SK-N-SH (cell line): Measurements from ENCODE around the gene EVI2B. TPM values are rescaled to one million over a fixed set of nuclear protein-coding genes. Genes with fewer than 3 reads are reported as not detected.

Source experiments
- CTCF ChIA-PET: fragments of 300-600, 350-600 bp; formaldehyde crosslinking; extraction: SDS; loops from one replicate; lab custom pipeline; 2021; lab: Yijun Ruan, JAX
- POLR2A ChIA-PET: fragments of 350-600 bp; sonication (Branson Sonifier 250); formaldehyde crosslinking; extraction: SDS; loops from one replicate; lab custom pipeline; 2020; ENCODE audit warnings: antibody characterized with exemption, inconsistent platforms; lab: Yijun Ruan, JAX
- DNase-seq: peaks from one replicate; pipeline ENCODE4 v3.0.0; 2012
- H2AFZ ChIP-seq: fragments of 200-600 bp; sonication (generic); 2 replicates; pipeline ENCODE4 v1.8.1; 2016; ENCODE audit warnings: antibody characterized with exemption, mild to moderate bottlenecking, low read depth
- H3F3A ChIP-seq: fragments of 200-600 bp; sonication (generic); replicated peaks from 2 replicates; pipeline ENCODE3; 2016; ENCODE audit warnings: antibody characterized with exemption, mild to moderate bottlenecking; ENCODE audit not compliant: insufficient read depth
- H3K27ac ChIP-seq, 2 experiments: fragments of 200-500 bp in 1 of 2; fragments of 200-600 bp in 1 of 2; sonication (Bioruptor generic) in 1 of 2; sonication (generic), shearing (Covaris generic) in 1 of 2; 2 replicates each; pipeline versions ENCODE4 v1.5.1 to v1.6.1; 2014 to 2016; ENCODE audit warnings: low read depth in 2 of 2, inconsistent platforms in 1 of 2, low read length in 1 of 2, mild to moderate bottlenecking in 1 of 2, mixed read lengths in 1 of 2
- H3K27me3 ChIP-seq: fragments of 200-600 bp; sonication (generic), shearing (Covaris generic); 2 replicates; pipeline ENCODE4 v1.6.1; 2016; ENCODE audit warnings: mixed run types; ENCODE audit not compliant: insufficient read depth
- H3K36me3 ChIP-seq, 2 experiments: fragments of 200-500 bp in 1 of 2; fragments of 200-600 bp in 1 of 2; sonication (Bioruptor generic) in 1 of 2; sonication (generic) in 1 of 2; replicated peaks in 1 of 2; 2 replicates each; pipeline versions ENCODE3 to v1.5.1; 2014 to 2016; ENCODE audit warnings: low read length in 1 of 2, mild to moderate bottlenecking in 1 of 2; ENCODE audit not compliant: insufficient read depth in 2 of 2, control insufficient read depth in 1 of 2
- H3K4me1 ChIP-seq, 2 experiments: fragments of 200-500 bp in 1 of 2; fragments of 200-600 bp in 1 of 2; sonication (Bioruptor generic) in 1 of 2; sonication (generic), shearing (Covaris generic) in 1 of 2; 2 replicates each; pipeline versions ENCODE4 v1.5.1 to v1.6.1; 2014 to 2016; ENCODE audit warnings: low read depth in 1 of 2, low read length in 1 of 2, mixed run types in 1 of 2; ENCODE audit not compliant: insufficient read depth in 2 of 2, control insufficient read depth in 1 of 2
- H3K4me2 ChIP-seq: fragments of 200-600 bp; sonication (generic), shearing (Covaris generic); 2 replicates; pipeline ENCODE4 v1.6.1; 2017; ENCODE audit warnings: mixed run types
- H3K4me3 ChIP-seq, 2 experiments: fragments of 200-500 bp in 1 of 2; fragments of 200-600 bp in 1 of 2; sonication (Bioruptor generic) in 1 of 2; sonication (generic), shearing (Covaris generic) in 1 of 2; 2 replicates each; pipeline versions ENCODE4 v1.5.1 to v1.8.1; 2014 to 2016; ENCODE audit warnings: low read depth in 2 of 2, inconsistent platforms in 1 of 2, low read length in 1 of 2, mild to moderate bottlenecking in 1 of 2, mixed read lengths in 1 of 2, moderate library complexity in 1 of 2
- H3K79me2 ChIP-seq: fragments of 200-600 bp; sonication (generic); 2 replicates; pipeline ENCODE4 v1.8.1; 2017; ENCODE audit warnings: mild to moderate bottlenecking; ENCODE audit not compliant: insufficient read depth
- H3K9ac ChIP-seq: fragments of 200-600 bp; sonication (generic); 2 replicates; pipeline ENCODE4 v1.6.1; 2017; ENCODE audit warnings: mixed run types
- H3K9me2 ChIP-seq: fragments of 200-600 bp; sonication (generic); 2 replicates; pipeline ENCODE4 v1.6.1; 2017; ENCODE audit warnings: mixed run types
- H3K9me3 ChIP-seq: fragments of 200-600 bp; sonication (generic); 2 replicates; pipeline ENCODE4 v1.6.1; 2017; ENCODE audit warnings: mixed run types, mild to moderate bottlenecking, moderate library complexity
- H4K20me1 ChIP-seq: fragments of 200-600 bp; sonication (generic); 2 replicates; pipeline ENCODE4 v1.6.1; 2017; ENCODE audit warnings: mild to moderate bottlenecking, mixed run types; ENCODE audit not compliant: insufficient read depth
- CTCF ChIP-seq: fragments of 200-600 bp; sonication (generic); IDR thresholded peaks from 2 replicates; pipeline ENCODE4 v1.6.1; 2017; ENCODE audit warnings: antibody characterized with exemption, mild to moderate bottlenecking, moderate library complexity
- EP300 ChIP-seq, 2 experiments: IDR thresholded peaks; 2 replicates each; pipeline versions ENCODE4 v1.4.0 to v1.6.1; 2012; ENCODE audit warnings: borderline replicate concordance in 1 of 2, low read depth in 1 of 2, low read length in 1 of 2
- FOXJ3 ChIP-seq: sonication (generic); formaldehyde crosslinking; IDR thresholded peaks from 2 replicates; pipeline ENCODE4 v1.5.1; 2020; ENCODE audit warnings: mild to moderate bottlenecking, missing genetic modification reagents
- FOXM1 ChIP-seq: IDR thresholded peaks from 2 replicates; pipeline ENCODE4 v1.4.0; 2012; ENCODE audit warnings: low read depth, mild to moderate bottlenecking
- JUND ChIP-seq: IDR thresholded peaks from 2 replicates; pipeline ENCODE4 v1.4.0; 2012
- MXI1 ChIP-seq: IDR thresholded peaks from 2 replicates; pipeline ENCODE4 v1.6.1; 2012; ENCODE audit warnings: mild to moderate bottlenecking, low read depth, low read length, improper control_type of control experiment
- NFIC ChIP-seq: IDR thresholded peaks from 2 replicates; pipeline ENCODE4 v1.4.0; 2012; ENCODE audit warnings: borderline replicate concordance
- RXRA ChIP-seq: IDR thresholded peaks from 2 replicates; pipeline ENCODE4 v1.4.0; 2012; ENCODE audit warnings: low read depth, mild to moderate bottlenecking, borderline replicate concordance
- SMC3 ChIP-seq: IDR thresholded peaks from 2 replicates; pipeline ENCODE4 v1.6.1; 2012; ENCODE audit warnings: low read depth, low read length, improper control_type of control experiment
- TEAD4 ChIP-seq: IDR thresholded peaks from 2 replicates; pipeline ENCODE4 v1.4.0; 2012; ENCODE audit warnings: mild to moderate bottlenecking, borderline replicate concordance; ENCODE audit not compliant: insufficient read depth
- whole genome bisulfite sequencing: methylation state at CpG from one replicate; pipeline ENCODE4 v1.1.6; 2017; ENCODE audit warnings: low lambda C conversion rate; 5-methylcytosine and 5-hydroxymethylcytosine counted together
- polyA plus RNA-seq, 3 experiments: library from polyadenylated mRNA; depleted of rRNA; stranded (reverse); fragments of >200 nt; gene quantifications; 2 replicates each; pipeline ENCODE4 v1.2.3, GENCODE V29; 2012
- TF ChIP-seq, protein P1 (sequence below): IDR thresholded peaks from 2 replicates; pipeline ENCODE4 v1.6.1; 2012; ENCODE audit warnings: mild to moderate bottlenecking, low read depth, low read length, moderate library complexity
- TF ChIP-seq, protein P2 (sequence below): IDR thresholded peaks from 2 replicates; pipeline ENCODE4 v1.4.0; 2012; ENCODE audit warnings: low read depth, borderline replicate concordance
- TF ChIP-seq, protein P3 (sequence below): fragments of 150-350 bp; IDR thresholded peaks from 2 replicates; pipeline ENCODE4 v1.6.1; 2017; ENCODE audit warnings: antibody characterized with exemption, low read length, low read depth, borderline replicate concordance

Gene EVI2B
- polyA plus RNA-seq, 1 of the 3 experiments (the other 2 are of a cell fraction) = 0.64 TPM

GRCh38 chr17:31321481-31321880, 7.6 kb upstream of the EVI2B start, which contains the start of gene EVI2A (continued):
- TF ChIP-seq, protein P1, sequence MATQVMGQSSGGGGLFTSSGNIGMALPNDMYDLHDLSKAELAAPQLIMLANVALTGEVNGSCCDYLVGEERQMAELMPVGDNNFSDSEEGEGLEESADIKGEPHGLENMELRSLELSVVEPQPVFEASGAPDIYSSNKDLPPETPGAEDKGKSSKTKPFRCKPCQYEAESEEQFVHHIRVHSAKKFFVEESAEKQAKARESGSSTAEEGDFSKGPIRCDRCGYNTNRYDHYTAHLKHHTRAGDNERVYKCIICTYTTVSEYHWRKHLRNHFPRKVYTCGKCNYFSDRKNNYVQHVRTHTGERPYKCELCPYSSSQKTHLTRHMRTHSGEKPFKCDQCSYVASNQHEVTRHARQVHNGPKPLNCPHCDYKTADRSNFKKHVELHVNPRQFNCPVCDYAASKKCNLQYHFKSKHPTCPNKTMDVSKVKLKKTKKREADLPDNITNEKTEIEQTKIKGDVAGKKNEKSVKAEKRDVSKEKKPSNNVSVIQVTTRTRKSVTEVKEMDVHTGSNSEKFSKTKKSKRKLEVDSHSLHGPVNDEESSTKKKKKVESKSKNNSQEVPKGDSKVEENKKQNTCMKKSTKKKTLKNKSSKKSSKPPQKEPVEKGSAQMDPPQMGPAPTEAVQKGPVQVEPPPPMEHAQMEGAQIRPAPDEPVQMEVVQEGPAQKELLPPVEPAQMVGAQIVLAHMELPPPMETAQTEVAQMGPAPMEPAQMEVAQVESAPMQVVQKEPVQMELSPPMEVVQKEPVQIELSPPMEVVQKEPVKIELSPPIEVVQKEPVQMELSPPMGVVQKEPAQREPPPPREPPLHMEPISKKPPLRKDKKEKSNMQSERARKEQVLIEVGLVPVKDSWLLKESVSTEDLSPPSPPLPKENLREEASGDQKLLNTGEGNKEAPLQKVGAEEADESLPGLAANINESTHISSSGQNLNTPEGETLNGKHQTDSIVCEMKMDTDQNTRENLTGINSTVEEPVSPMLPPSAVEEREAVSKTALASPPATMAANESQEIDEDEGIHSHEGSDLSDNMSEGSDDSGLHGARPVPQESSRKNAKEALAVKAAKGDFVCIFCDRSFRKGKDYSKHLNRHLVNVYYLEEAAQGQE = no peak
- TF ChIP-seq, protein P2, sequence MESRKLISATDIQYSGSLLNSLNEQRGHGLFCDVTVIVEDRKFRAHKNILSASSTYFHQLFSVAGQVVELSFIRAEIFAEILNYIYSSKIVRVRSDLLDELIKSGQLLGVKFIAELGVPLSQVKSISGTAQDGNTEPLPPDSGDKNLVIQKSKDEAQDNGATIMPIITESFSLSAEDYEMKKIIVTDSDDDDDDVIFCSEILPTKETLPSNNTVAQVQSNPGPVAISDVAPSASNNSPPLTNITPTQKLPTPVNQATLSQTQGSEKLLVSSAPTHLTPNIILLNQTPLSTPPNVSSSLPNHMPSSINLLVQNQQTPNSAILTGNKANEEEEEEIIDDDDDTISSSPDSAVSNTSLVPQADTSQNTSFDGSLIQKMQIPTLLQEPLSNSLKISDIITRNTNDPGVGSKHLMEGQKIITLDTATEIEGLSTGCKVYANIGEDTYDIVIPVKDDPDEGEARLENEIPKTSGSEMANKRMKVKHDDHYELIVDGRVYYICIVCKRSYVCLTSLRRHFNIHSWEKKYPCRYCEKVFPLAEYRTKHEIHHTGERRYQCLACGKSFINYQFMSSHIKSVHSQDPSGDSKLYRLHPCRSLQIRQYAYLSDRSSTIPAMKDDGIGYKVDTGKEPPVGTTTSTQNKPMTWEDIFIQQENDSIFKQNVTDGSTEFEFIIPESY = no peak
- TF ChIP-seq MXI1 (no peak), SMC3 (no peak), NFIC (peak; percentile 20; the same call in 1 of the 2 replicates), JUND (0 out of 2 replicates have a peak, but pooled peaks have one; percentile 8), FOXM1 (no peak), TEAD4 (no peak), CTCF (no peak)
- TF ChIP-seq, all 33 proteins: peak for 8

DNA sequence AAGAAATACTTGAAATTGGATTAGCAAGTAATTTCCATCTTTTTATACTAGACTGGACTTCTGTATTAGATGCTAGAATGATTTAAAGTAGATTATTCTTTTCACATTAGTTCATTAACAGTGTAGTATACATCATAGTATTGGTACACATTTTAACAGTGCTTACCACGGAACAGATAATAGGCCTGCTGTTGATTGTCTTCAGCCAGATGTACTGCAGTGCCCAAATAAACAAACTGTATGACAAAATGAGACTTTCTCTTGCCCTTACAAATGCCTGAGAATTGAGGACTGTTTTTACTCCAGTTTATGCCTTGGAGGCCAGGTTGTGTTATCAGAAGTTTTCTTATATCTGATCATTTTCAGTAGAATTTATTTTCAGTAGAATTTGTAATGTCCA, 6.9 kb upstream of the EVI2B start:
- 65% methylated on average over 1 of the region's 1 CpG for WGBS
- Histone ChIP-seq H3K9ac (peak overlapping the region; percentile 19; the same call in 1 of the 2 replicates), H3K4me3 (no peak overlapping the region), H3K79me2 (peaks cover 11% of the 10 kb centered on the region; the same call in 1 of the 2 replicates), H4K20me1 (no peaks in the 10 kb centered on the region), H3K27me3 (no peaks in the 10 kb centered on the region), H2AFZ (no peak overlapping the region), H3K9me3 (no peaks in the 10 kb centered on the region), H3K4me1 (peaks cover 5% of the 10 kb centered on the region in 2 experiments), H3K36me3 (peaks cover 8 to 10% of the 10 kb centered on the region in 2 experiments), H3K27ac (peak overlapping the region; percentile 40 to 65), H3K4me2 (peak overlapping the region; percentile 48; the same call in 1 of the 2 replicates), H3K9me2 (no peaks in the 10 kb centered on the region), H3F3A (peaks cover 26% of the 10 kb centered on the region)
- TF ChIP-seq, protein P3, sequence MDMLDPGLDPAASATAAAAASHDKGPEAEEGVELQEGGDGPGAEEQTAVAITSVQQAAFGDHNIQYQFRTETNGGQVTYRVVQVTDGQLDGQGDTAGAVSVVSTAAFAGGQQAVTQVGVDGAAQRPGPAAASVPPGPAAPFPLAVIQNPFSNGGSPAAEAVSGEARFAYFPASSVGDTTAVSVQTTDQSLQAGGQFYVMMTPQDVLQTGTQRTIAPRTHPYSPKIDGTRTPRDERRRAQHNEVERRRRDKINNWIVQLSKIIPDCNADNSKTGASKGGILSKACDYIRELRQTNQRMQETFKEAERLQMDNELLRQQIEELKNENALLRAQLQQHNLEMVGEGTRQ = no peak
- no peak for TF ChIP-seq RXRA
- TF ChIP-seq, protein P1 = no peak
- TF ChIP-seq MXI1 = no peak
- TF ChIP-seq FOXM1 = no peak
- TF ChIP-seq EP300 (IDR thresholded peaks at IDR 0.05; ENCODE audit: borderline replicate concordance in 1 of 2, low read depth in 1 of 2, low read length in 1 of 2) = no peak
- TF ChIP-seq SMC3 = no peak
- no peak for TF ChIP-seq FOXJ3 (CRISPR knock-in tag)
- ChIA-PET CTCF (interaction anchor here (1.9 kb wide), 1 partner anchor 69 kb away, joined by 5 read pairs; no protein-coding TSS in a partner anchor), POLR2A (no interaction called here)
- peak; percentile 10 for DNase-seq
